ENCODE measurements around the gene OCEL1.

Gene OCEL1

GRCh38 chr19:17260842-17261325 is 34.9 kb downstream of the OCEL1 start (continued):
- TF ChIP-seq ZNF707 (tag by site-specific recombination; IDR thresholded peaks at IDR 0.05), result no peak
- no peak for TF ChIP-seq ZNF175 (tag by site-specific recombination; IDR thresholded peaks at IDR 0.05)
- no peak for TF ChIP-seq ZBTB49 (tag by site-specific recombination; IDR thresholded peaks at IDR 0.05; ENCODE audit: low read depth)
- TF ChIP-seq ZNF654 (tag by site-specific recombination; IDR thresholded peaks at IDR 0.05; ENCODE audit: low read depth), result peak; percentile 48
- TF ChIP-seq ZNF2 (tag by site-specific recombination; IDR thresholded peaks at IDR 0.05), result peak; percentile 94; the same call in 1 of the 2 replicates
- TF ChIP-seq ZNF155 (tag by site-specific recombination; IDR thresholded peaks at IDR 0.05), result no peak
- no peak for TF ChIP-seq ZNF416 (tag by site-specific recombination; IDR thresholded peaks at IDR 0.05)
- TF ChIP-seq ZBTB8A (tag by site-specific recombination; IDR thresholded peaks at IDR 0.05), result peak; percentile 72
- no peak for TF ChIP-seq IKZF3 (tag by site-specific recombination; IDR thresholded peaks at IDR 0.05)
- TF ChIP-seq GLIS1 (tag by site-specific recombination; IDR thresholded peaks at IDR 0.05), result peak; percentile 68
- TF ChIP-seq ZNF513 (tag by site-specific recombination; IDR thresholded peaks at IDR 0.05), result no peak
- peak; percentile 36; the same call in 1 of the 2 replicates for TF ChIP-seq EGR2 (tag by site-specific recombination; IDR thresholded peaks at IDR 0.05; ENCODE audit: low read depth)
- TF ChIP-seq ZFP41 (tag by site-specific recombination; IDR thresholded peaks at IDR 0.05; ENCODE audit: borderline replicate concordance), result no peak
- peak; percentile 26; the same call in 1 of the 2 replicates for TF ChIP-seq ZXDB (tag by site-specific recombination; IDR thresholded peaks at IDR 0.05)
- peak; percentile 59; the same call in 1 of the 2 replicates for TF ChIP-seq ZNF18 (tag by site-specific recombination; IDR thresholded peaks at IDR 0.05)
- TF ChIP-seq CTCF (tag by site-specific recombination; IDR thresholded peaks at IDR 0.05), result peak; percentile 96
- no peak for TF ChIP-seq ZNF24 (tag by site-specific recombination; IDR thresholded peaks at IDR 0.05)
- TF ChIP-seq KLF16 (tag by site-specific recombination; IDR thresholded peaks at IDR 0.05), result no peak
- TF ChIP-seq WT1 (tag by site-specific recombination; IDR thresholded peaks at IDR 0.05), result no peak
- TF ChIP-seq ZNF248 (tag by site-specific recombination; IDR thresholded peaks at IDR 0.05), result no peak
- TF ChIP-seq SETDB1 (IDR thresholded peaks at IDR 0.05; ENCODE audit: insufficient read length, low read length), result no peak
- TF ChIP-seq ZNF16 (tag by site-specific recombination; IDR thresholded peaks at IDR 0.05; ENCODE audit: low read depth), result peak; percentile 76
- TF ChIP-seq REPIN1 (tag by site-specific recombination; IDR thresholded peaks at IDR 0.05; ENCODE audit: low read depth), result no peak
- no peak for TF ChIP-seq ZSCAN16 (tag by site-specific recombination; IDR thresholded peaks at IDR 0.05)
- peak; percentile 35; the same call in 1 of the 2 replicates for TF ChIP-seq ZBTB20 (tag by site-specific recombination; IDR thresholded peaks at IDR 0.05)
- no peak for TF ChIP-seq ZNF704 (tag by site-specific recombination; IDR thresholded peaks at IDR 0.05)
- no peak for TF ChIP-seq PRDM10 (tag by site-specific recombination; IDR thresholded peaks at IDR 0.05)
- no peak for TF ChIP-seq ZNF768 (tag by site-specific recombination; IDR thresholded peaks at IDR 0.05)
- no peak for TF ChIP-seq ZNF426 (tag by site-specific recombination; IDR thresholded peaks at IDR 0.05)
- TF ChIP-seq KLF9 (tag by site-specific recombination; IDR thresholded peaks at IDR 0.05; ENCODE audit: low read depth), result peak; percentile 20; the same call in 1 of the 2 replicates

Measured in HEK293 (cell line).